GDM1 (cell line): ENCODE measurements around the gene SASH3.
"Not testable (repeated sequence)": the region's sequence is repeated elsewhere in the genome, so short reads cannot be mapped to it uniquely, and the experiment has no call there.

Source experiments
- DNase-seq: peaks from one replicate; lab custom pipeline; 2025; lab: John Stamatoyannopoulos, UW

The SASH3 gene

DNA sequence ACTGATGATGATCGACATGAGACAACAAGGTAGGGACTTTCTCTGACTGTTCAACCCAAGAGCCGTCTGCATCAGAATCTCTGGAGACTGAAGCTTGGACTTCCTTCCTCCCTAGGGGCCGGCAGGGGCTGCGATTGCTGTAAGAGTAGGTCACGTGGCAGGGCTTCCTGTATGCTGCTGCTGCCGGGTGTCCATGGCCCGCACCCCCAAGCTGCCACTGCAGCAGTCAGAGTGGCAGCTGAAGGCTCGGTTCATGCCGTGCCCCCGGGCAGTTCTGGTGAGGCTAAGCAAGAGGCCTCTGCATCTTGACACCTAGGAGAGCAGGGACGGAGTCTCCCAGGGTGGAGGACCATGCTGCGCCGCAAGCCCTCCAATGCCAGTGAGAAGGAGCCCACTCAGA is at the start of gene SASH3:
SASH3 (plus strand) TSS at position 203 of the 400 bp plus-strand sequence; CDS start at position 352, 149 bp downstream.
- DNase-seq: peak; percentile 83

DNA sequence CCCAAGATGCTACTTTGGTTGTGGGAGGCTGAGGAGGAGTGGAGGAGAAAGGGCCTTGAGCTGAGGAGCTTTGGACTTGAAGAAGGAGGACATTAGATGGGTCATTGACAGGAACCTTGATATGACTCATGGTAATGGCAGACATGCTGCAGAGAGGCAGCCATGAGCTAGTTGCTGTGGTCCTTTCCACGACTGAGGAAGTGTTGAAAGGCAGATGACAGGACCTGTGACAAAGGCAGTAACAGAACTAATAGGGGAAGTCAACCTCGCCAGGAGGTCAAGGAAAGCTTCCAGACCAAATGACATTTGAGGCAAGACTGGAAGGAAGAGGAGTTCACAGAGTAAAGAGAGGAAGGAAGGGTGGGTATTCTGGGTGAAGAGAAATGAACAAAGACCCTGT is 48.5 kb upstream of the SASH3 start:
- no peak for DNase-seq

DNA sequence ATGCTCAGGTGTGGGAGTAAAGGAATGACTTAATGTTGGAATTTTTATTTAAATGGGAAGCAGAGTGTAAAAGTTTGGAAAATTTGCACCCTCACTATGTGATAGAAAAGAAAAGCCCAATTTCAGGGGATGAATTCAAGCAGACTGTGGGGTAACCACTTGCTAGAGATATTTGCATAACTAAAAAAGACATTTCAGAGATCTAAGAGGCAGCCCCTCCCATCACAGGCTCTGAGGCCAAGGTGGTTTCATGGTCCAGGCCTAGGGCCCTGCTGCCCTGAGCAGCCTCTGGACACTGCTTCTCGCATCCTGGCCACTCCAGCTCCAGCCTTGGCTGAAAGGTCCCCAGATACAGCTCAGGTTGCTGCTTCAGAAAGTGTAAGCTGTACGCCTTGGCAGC is 46.9 kb upstream of the SASH3 start:
- no peak for DNase-seq

DNA sequence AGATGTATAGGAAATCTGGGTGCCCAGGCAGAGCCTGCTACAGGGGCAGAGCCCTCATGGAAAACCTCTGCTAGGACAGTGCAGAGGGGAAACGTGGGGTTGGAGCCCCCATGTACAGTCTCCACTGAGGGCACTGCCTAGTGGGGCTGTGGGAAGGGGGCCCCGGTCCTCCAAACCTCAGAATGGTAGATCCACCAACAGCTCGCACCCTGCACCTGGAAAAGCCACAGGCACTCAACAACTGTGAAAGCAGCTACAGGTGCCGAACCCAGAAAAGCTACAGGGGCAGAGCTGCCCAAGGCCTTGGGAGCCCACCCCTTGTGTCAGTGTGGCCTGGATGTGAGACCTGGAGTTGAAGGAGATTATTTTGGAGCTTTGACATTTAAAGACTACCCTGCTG is 46.4 kb upstream of the SASH3 start:
- DNase-seq: no peak

DNA sequence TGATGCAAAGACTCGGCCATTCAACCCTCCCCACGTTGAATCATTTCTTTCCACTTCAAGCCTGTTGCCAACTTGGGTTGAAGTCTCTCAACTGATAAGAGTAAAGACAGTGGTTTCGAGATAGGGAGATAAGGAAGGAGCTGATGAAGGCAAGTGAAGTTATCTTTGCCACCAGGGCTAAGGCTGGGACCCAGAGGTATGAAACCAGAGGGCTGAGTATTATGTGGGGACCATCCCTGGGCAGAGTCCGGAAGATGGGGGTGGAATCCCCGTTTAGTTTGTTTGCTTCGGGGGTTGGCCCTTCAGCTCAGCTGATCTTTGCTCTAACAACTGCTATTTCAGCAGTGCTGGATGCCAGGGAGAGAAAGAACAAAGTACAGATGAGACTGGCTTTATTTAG is 43.3 kb upstream of the SASH3 start:
- DNase-seq: no peak

DNA sequence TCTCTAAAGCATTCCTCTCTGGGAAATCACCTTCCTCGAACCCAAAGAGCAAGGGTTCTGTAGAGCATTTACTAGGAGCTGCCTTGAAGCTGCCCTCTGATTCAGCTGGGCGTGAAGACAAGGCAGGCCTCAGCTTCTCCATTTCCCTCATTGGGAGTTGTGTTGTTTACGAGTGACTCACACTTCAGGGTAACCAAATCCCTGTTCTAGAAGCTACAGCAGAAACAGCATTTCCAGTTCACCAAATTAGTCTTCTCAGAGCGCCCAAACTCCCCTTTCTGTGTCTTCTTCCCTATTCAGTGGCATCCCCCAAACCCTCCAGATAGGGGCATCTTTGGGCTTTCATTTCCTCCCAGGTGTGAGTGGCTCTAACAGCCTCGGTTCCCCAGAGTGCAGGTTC is 41.8 kb upstream of the SASH3 start:
- peak; percentile 8 for DNase-seq

DNA sequence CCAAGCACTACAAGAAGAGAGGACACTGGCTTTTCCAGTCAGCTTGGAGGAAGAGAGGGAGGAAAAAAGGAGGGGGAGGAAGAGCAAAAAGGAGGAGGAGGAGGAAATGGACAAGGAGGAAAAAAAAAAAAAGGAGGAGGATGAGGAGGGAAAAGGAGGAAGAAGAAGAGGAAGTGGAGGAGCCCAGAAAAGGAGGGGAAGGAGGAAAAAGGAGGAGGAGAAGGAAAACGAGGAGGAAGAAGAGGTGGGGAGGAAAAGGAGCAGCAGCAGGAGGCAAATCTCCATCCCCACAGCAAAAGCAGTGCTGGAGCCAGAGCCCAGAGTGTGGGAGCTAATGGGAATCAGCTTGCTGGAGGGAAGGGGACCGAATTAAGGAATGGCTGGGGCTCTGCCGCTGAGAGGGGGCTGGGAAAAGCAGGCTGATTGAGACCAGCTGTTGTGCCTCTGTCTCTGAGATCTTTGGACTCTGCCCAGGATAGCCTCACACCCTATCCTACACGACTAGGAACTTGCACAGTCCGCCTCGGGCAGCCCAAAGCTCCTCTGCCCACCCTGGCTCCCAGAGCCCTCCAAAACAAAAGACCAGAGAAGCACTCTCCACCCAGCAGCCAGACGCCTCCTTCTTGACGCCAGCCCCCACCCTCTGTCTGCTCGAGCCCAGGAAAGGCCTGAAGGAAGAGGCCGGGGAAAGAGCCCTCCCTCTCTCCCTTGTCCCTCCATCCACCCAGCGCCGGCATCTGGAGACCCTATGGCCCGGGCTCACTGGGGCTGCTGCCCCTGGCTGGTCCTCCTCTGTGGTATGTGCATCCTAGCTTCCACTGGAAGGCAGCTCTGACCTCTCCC is 41.1 kb upstream of the SASH3 start, which contains the start of gene XPNPEP2:
XPNPEP2 (plus strand) TSS at position 514 of the 843 bp plus-strand sequence; CDS start at position 749, 235 bp downstream.
- no peak for DNase-seq

DNA sequence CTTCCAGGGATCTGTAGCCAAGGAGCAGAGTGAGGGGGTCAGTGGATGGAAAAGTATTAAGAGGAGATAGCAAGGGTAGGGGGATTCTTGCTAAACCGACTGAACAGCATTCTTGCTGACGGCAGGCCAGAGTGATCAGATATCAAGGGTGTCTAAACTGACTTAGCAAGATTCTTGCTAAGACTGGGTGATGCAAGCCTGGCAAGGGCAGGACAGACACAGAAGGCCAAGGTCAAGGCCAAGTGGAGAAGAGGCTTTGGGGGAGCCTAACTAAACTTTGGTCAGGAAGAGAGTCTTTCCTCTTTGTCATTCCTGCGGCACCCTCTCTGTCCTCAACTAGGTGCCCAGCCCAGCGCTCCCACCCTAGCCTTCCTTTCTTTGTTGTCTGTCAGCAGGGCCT is 40.2 kb upstream of the SASH3 start:
- DNase-seq: no peak

DNA sequence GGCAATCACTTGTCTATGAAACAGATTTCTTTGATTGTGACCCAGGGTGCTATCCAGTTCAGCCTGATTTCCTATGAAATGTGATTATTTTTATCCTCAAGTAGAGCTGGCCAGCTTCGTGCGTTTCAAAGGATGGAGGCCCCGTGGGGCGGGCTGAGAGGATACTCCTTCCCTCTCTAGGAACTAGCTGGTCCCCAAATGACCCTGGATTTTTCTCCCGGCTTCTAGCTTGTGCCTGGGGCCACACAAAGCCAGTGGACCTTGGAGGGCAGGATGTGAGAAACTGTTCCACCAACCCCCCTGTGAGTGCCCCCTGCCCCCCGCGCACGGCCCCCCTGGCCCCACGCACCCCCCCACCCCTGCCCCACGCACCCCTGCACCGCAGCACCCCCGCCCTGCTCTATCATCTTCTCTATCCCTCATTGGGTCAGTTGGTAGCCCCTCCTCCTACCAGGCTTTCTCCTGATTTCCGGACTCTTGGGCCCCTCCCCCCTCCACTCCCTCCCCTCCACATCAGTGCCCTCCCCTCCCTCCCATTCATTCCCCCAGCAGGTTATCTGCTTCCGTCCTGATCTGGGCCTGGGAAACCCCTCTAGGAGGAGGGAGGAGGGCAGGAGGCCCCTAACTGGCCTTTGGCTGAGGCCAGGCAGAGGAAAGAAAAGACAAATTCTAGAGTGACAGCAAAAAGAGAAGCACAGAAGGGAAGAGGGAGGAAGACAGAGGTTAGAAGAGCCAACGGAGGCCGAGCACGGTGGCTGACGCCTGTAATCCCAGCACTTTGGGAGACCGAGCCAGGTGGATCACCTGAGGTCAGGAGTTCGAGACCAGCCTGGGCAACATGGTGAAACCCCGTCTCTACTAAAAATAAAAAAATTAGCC is 37.6 kb upstream of the SASH3 start:
- no peak for DNase-seq

DNA sequence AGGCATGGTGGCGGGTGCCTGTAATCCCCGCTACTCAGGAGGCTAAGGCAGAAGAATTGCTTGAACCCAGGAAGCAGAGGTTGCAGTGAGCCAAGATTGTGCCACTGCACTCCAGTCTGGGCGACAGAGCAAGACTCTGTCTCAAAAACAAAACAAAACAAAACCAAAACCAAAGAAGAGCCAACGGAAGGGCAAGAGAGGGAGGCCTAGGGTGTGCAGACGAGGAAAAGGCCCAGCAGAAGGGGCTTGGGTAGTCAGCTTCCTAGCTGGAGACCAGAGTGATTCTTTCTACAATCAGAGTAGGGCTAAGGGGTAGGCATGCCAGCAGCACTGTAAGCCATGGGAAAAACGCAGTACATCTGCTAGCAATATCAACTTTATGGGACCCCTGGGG is 37.0 kb upstream of the SASH3 start:
- not testable (repeated sequence) for DNase-seq

DNA sequence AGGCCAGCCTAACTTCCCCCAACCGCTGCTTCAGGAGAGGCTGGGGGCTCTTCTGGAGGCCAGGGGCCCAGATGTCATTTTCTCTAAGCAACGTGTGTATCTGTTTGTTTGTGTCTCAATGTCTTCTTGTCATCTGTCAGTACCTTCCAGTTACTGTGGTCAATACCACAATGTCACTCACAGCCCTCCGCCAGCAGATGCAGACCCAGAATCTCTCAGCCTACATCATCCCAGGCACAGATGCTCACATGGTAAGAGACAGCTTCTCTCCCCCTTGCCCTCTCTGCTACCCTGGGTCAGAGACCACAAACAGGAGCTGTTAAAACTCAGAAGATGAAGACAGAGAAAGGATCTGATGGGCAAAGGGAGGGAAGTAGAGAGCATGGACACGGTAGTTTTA is 35.9 kb upstream of the SASH3 start:
- no peak for DNase-seq

DNA sequence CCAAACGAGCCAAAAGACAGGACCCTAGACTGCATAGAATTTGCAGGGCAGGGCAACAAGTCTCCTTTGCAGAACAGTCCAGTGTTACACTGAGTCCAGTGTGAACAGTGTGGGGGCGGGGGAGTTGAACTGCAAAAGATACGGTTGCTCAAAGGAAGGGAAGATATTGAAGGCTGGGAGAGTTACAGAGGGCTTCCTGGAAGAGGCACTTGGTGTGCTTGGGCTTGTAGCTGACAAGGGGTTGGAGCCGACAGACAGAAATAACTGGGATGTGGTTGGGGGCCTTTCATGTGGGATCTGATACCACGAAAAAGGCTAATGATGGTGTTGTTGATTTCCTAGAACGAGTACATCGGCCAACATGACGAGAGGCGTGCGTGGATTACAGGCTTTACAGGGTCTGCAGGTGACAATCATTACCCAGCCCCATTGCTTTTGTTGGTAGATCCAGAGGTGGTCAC is 34.9 kb upstream of the SASH3 start:
- no peak for DNase-seq

DNA sequence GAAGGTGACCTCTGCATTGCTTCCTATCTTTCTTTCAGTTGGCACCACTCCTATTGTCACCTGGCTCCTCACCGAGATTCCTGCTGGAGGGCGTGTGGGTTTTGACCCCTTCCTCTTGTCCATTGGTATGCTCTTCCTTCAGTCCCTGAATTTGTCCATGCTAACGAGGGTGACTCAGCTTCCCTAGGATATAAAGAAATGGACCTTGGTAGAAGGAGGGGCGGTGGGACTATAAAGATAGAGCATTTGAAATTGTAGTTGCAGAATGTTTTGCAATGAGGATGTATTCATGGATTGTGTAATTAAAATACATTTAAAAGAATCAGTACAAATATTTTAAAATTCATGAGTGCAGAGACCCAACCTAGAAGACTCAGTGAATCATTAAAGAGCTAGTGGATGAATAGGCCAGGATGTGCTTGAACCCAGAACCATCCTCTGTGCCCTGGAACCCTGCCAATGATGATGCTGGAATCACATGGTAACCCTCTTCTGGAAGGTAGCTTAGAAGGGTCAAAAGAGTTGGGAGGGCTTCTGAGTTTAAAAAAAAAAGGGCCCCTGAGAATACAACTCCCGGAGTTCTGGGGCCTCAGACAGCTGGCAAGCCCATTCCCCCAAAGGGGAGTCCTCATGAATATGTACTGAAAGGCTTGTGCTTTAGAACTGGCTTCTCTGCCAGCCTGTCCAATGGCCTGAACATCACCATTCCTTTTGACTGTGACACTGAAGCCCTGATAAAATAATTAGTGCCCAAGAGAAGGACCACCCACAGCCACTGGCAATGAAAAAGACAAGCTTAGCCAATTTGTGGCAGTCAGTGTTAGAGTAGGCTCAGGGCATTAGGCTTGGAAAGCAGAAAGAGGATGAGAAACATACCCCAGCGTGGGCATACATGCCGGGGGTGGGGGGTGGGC is 32.9 kb upstream of the SASH3 start:
- no peak for DNase-seq

DNA sequence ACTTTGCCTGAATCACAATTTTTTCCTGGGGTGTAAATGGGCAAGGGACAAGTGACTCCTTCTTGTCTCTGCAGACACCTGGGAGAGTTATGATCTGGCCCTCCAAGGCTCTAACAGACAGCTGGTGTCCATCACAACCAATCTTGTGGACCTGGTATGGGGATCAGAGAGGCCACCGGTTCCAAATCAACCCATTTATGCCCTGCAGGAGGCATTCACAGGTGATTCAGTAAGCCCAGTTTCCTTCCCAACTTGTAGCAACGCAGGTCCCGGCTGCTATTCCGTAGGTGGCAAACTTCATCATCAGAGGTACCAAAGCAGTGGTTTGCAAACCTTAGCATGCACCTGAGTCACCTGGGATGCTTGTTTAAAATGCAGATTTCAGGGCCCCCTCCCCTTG is 32.2 kb upstream of the SASH3 start:
- DNase-seq: no peak

DNA sequence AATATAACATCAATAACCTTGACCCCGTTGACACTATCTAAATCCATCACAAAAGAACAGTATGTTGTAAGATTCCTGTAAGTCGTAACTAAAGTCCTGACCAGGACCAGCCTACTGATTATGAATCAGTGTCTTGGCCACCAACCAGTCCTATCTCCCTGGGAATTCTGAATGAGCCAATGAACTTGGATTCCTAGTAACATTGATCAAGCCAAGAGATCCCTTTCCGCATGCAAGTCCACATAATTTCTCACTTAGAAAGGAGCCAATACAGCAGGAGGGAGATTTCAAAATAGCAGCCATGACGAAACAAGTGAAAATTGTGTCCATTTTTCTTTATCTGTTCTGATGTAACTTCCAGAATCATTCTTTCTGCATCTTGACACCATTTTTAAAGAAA is 31.4 kb upstream of the SASH3 start:
- DNase-seq: no peak

DNA sequence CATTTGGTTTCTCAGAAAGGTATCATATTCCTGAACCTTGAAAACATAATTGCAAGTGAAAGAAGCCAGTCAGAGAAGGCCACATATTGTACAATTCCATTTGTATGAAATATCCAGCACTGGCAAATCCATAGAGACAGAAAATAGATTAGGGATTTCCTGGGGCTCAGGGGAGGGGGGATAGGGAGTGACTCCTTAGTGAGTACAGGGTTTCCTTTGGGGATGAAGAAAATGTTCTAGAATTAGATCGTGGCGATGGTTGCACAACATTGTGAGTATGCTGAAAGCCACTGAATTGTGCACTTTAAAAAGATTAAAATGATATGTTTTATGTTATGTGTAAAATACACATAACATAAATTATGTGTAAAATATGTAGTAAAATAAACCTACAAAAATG is 30.7 kb upstream of the SASH3 start:
- no peak for DNase-seq

DNA sequence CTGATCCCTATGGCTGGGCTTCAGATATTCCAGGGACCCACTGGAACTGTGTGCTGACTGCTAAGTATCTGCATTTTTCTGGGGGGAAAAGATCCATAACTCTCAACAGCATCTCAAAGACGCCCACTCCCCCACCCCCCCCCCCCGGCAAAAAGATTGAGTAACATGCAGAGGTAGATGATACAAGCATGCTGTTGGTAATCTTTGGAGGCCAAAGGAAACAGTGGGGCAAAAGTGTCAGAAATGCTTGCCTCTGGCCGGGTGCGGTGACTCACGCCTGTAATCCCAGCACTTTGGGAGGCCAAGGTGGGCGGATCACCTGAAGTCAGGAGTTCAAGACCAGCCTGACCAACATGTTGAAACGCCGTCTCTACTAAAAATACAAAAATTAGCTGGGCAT is 28.8 kb upstream of the SASH3 start:
- no peak for DNase-seq

DNA sequence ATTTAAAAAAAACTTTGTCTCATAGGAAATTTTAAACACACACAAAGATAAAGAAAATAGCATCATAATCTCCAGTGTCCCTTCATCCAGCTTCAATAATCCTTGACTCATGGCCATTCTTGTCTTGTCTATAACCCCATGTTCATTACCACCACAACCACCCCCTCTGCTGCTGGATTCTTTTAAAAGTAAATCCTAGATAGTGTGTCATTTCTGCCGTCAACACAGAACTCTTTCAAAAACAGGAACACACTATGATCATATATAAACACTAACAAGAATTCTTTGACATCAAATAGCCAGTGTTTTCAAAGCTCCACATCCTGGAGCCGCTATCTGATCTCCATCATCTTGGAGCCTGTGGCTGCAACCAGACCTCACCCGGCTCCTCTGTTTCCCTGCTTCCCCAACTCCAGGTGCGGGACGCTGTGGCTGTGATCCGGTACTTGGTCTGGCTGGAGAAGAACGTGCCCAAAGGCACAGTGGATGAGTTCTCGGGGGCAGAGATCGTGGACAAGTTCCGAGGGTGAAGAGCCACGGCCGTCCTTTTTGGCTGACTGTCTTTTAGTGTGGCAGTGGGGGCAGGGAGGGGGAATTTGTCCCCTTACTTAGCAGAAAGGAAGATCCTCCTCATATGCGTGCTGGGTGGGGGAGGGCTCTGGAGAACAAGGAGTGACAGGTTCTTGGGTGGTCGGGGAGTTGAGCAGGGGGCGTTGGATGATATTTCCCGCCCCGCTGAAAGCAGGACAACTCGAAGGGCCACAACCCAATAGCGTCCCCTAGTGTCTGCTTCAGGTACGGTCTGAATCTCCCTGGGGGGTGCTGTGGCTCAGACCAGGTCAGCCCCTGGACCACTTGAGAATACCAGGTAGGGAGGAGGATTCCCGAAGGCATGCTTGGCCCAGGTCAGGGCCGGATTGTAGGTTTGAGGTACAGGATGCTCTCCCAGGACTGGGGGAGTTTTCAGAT is 25.4 kb upstream of the SASH3 start:
- DNase-seq: no peak

DNA sequence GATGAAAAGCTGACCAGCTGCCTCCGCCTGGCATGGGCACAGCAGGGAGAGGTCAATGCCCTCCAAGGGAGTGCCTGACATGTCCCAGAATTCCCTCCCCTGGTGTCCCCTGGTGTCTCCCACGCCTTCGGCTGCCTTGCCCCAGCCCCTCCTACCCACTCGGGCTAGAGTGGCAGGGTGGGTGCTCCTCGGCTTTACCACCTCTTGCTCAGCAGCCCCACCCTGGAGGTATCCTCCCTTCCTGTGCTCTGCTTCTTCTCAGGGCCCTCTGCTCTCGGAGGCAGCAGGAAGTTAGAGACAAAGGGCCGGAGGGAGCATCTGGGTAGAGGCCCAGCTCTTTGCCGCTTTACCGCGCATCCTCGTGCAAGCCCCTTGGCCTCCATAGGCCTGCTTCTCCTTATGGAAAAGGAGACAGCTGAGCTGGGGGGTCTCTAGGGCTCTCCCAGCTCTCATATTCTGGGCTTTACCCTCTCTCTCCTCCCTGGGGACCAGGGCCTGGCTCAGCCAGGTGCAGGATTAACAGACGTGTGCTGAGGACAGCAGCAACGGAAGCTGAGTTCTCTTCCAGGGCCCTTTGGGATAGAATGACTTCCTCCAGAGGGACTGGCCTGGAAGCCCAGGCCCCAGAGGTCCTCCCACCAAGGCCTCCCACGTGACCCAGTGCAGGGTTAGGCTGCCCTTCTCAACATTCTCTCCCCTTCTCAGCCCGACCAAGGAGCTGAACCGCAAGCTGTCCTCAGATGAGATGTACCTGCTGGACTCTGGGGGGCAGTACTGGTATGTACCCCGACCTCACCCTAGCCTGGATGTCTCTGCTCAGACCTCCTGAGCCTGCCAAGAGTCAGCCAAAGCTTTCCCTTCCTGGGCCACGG is 23.7 kb upstream of the SASH3 start:
- peak; percentile 43 for DNase-seq
